Uterus (tissue), 4 donors: ENCODE measurements around the gene GUCY1A1. TPM values are rescaled to one million over a fixed set of nuclear protein-coding genes. Genes with fewer than 3 reads are reported as not detected.

Experiments used
- DNase-seq, 2 donors: peaks; one replicate each; pipeline ENCODE4 v3.0.0-alpha.2; 2019 to 2020
- H3K27ac ChIP-seq, 2 donors: fragments of 200-600 bp; sonication (generic); 1 replicate in 1 of 2; 2 replicates in 1 of 2; pipeline ENCODE4 v1.5.1; 2016 to 2018
- H3K27me3 ChIP-seq, 2 donors: fragments of 200-600 bp; sonication (generic); one replicate each; pipeline ENCODE4 v1.5.1; 2018 to 2019; ENCODE audit warnings: control low read depth in 1 of 2
- H3K36me3 ChIP-seq, 2 donors: fragments of 200-600 bp; sonication (generic); one replicate each; pipeline ENCODE4 v1.5.1; 2019; ENCODE audit warnings: control low read depth in 1 of 2
- H3K4me1 ChIP-seq, 2 donors: fragments of 200-600 bp; sonication (generic); one replicate each; pipeline ENCODE4 v1.5.1; 2018 to 2019; ENCODE audit warnings: control low read depth in 1 of 2
- H3K4me3 ChIP-seq, 2 donors: fragments of 200-600 bp; sonication (generic); 1 replicate in 1 of 2; 2 replicates in 1 of 2; pipeline ENCODE4 v1.5.1; 2018 to 2019; ENCODE audit warnings: mild to moderate bottlenecking in 1 of 2
- H3K9me3 ChIP-seq, 2 donors: fragments of 200-600 bp; sonication (generic); one replicate each; pipeline ENCODE4 v1.5.1; 2019; ENCODE audit warnings: control low read depth in 1 of 2
- POLR2A ChIP-seq, 2 donors: fragments of 450-650 bp; IDR thresholded peaks; one replicate each; pipeline ENCODE4 v1.6.1; 2016; ENCODE audit warnings: antibody characterized with exemption in 2 of 2, mild to moderate bottlenecking in 1 of 2, moderate library complexity in 1 of 2
- intact Hi-C: fragments of 100-400 bp; cut with DNase I; formaldehyde crosslinking; loops from one replicate; pipeline ENCODE4 v1.15.1; 2023; ENCODE audit warnings: low total_unique reads
- total RNA-seq, 4 donors: library from RNA; depleted of rRNA in 3 of 4; stranded (reverse); fragments of >200 nt in 3 of 4; gene quantifications; one replicate each; pipeline versions ENCODE4 v1.1.0 to v1.2.4, GENCODE V29; 2014 to 2023
- TF ChIP-seq, protein P1 (sequence below), 4 experiments: fragments of 200-600 bp in 2 of 4; fragments of 450-650 bp in 2 of 4; sonication (generic) in 2 of 4; IDR thresholded peaks; one replicate each; pipeline ENCODE4 v1.5.1; 2016 to 2019; ENCODE audit warnings: antibody characterized with exemption in 4 of 4, mild to moderate bottlenecking in 2 of 4, moderate library complexity in 1 of 4
- donor health status: DM: yes; HTN: yes; CAD: no.

The GUCY1A1 gene
- total RNA-seq, 4 donors from 2014 or later, result 23.8 to 160 (median 42.8) TPM

- H3K9me3 ChIP-seq, result no peaks in the 10 kb centered on the region
- no peak for TF ChIP-seq POLR2A (IDR thresholded peaks at IDR 0.05)
- H3K27ac ChIP-seq, result peak overlapping the region; percentile 61 to 68
- H3K36me3 ChIP-seq, result no peaks in the 10 kb centered on the region
- H3K27me3 ChIP-seq, result no peaks in the 10 kb centered on the region
- no peak overlapping the region for H3K4me3 ChIP-seq
- intact Hi-C loops, result no loop called here
- no peak for DNase-seq
- no peaks in the 10 kb centered on the region for H3K4me1 ChIP-seq
Observed at GRCh38 chr4:155659176-155659575, 7.5 kb upstream of the GUCY1A1 start.

- DNase-seq, result no peak
- TF ChIP-seq, protein P1, sequence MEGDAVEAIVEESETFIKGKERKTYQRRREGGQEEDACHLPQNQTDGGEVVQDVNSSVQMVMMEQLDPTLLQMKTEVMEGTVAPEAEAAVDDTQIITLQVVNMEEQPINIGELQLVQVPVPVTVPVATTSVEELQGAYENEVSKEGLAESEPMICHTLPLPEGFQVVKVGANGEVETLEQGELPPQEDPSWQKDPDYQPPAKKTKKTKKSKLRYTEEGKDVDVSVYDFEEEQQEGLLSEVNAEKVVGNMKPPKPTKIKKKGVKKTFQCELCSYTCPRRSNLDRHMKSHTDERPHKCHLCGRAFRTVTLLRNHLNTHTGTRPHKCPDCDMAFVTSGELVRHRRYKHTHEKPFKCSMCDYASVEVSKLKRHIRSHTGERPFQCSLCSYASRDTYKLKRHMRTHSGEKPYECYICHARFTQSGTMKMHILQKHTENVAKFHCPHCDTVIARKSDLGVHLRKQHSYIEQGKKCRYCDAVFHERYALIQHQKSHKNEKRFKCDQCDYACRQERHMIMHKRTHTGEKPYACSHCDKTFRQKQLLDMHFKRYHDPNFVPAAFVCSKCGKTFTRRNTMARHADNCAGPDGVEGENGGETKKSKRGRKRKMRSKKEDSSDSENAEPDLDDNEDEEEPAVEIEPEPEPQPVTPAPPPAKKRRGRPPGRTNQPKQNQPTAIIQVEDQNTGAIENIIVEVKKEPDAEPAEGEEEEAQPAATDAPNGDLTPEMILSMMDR (IDR thresholded peaks at IDR 0.05), result no peak
- TF ChIP-seq POLR2A (IDR thresholded peaks at IDR 0.05), result no peak
- Histone ChIP-seq H3K27ac (peak overlapping the region in 1 of 2 donors; percentile 68), H3K4me3 (no peak overlapping the region), H3K9me3 (no peaks in the 10 kb centered on the region), H3K36me3 (no peaks in the 10 kb centered on the region), H3K27me3 (no peaks in the 10 kb centered on the region), H3K4me1 (no peaks in the 10 kb centered on the region)
- intact Hi-C loops, result no loop called here
Observed at GRCh38 chr4:155660436-155660835, 6.2 kb upstream of the GUCY1A1 start.

DNA sequence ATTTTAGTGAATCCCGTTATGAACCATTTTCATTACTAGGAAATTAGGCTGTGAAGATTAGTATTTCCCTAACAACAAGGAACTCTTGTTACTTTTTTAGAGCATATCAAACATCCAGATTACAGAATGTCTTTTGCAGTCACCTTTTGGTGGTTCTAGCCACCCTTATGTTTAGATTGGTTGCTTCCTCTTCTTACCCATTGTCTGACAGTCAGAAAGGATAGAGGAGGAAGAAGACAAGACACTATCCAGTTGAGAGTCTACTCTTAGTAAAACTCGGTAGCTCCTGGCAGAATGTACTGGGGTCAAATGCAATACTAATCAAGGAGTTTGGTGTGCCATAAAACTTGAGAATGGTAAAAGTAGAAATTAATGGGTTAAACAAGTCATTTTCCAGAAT, 1.6 kb upstream of the GUCY1A1 start:
- no peak for DNase-seq
- Histone ChIP-seq H3K36me3 (no peaks in the 10 kb centered on the region), H3K4me3 (no peak overlapping the region), H3K27ac (peak overlapping the region; percentile 93 to 96), H3K9me3 (no peaks in the 10 kb centered on the region), H3K27me3 (no peaks in the 10 kb centered on the region), H3K4me1 (no peaks in the 10 kb centered on the region)
- intact Hi-C loops, result no loop called here
- TF ChIP-seq, protein P1 (IDR thresholded peaks at IDR 0.05), result no peak

GRCh38 chr4:155667222-155667567, 547 bp downstream of the GUCY1A1 start:
- Histone ChIP-seq H3K4me3 (peak overlapping the region; percentile 69 to 78), H3K27ac (peak overlapping the region; percentile 93 to 96), H3K36me3 (no peaks in the 10 kb centered on the region), H3K9me3 (no peaks in the 10 kb centered on the region), H3K27me3 (no peaks in the 10 kb centered on the region), H3K4me1 (peaks cover 0 to 3% of the 10 kb centered on the region in 2 donors)
- peak in 1 of 2 donors; percentile 33 for DNase-seq
- intact Hi-C loops, result no loop called here
- TF ChIP-seq, protein P1 (IDR thresholded peaks at IDR 0.05), result no peak
- TF ChIP-seq POLR2A (IDR thresholded peaks at IDR 0.05), result no peak

GRCh38 chr4:155667568-155668511, 1.2 kb downstream of the GUCY1A1 start:
- intact Hi-C loops, result no loop called here
- DNase-seq, result peak; percentile 53 to 57
- TF ChIP-seq POLR2A (IDR thresholded peaks at IDR 0.05), result peak in 1 of 2 donors; percentile 41
- TF ChIP-seq, protein P1 (IDR thresholded peaks at IDR 0.05), result no peak
- peak overlapping the region; percentile 93 to 96 for H3K27ac ChIP-seq
- peaks cover 0 to 4% of the 10 kb centered on the region in 2 donors for H3K4me1 ChIP-seq
- H3K4me3 ChIP-seq, result peak overlapping the region; percentile 69 to 78
- no peaks in the 10 kb centered on the region for H3K9me3 ChIP-seq
- no peaks in the 10 kb centered on the region for H3K27me3 ChIP-seq
- no peaks in the 10 kb centered on the region for H3K36me3 ChIP-seq
